Measurements from ENCODE around the gene TBC1D22A. TPM values are rescaled to one million over a fixed set of nuclear protein-coding genes. Genes with fewer than 3 reads are reported as not detected.

TBC1D22A gene
- total and polyA plus RNA-seq, 2 experiments from 2014 or later, result 9.6 to 13.3 TPM

DNA sequence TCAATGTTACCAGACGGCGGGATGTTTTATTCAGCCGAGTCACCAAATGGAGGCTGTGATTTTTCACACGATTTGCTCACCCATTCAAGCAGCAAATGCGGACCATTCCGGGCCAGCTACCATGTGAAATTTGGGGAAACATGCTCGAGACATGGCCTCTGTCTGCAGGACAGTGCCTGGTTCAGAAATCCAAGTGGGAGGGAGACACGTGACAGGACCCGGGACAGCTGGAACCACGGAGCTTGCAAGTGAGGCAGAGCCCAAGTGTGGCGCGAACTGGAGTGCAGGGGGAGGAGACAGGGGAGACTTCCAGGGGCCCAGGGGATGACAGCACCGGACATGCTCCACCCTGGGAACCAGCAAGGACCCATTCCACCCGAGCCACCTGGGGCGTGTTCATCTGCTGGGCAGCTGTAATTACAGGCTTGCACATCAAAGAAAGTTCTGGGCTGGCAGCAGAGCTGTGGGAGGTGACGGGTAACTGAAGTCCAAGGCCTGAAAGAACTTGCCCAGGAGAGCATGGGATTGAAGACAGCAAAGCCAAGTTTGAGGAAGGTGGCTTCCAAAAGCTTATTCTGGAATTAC, 40.9 kb upstream of the TBC1D22A start:
- peaks cover 5% of the 10 kb centered on the region; the same call in 2 of the 3 replicates for H3K4me1 Mint-ChIP-seq
- Histone ChIP-seq H3K79me2 (replicated peaks; ENCODE audit: insufficient read depth) (peaks cover 3% of the 10 kb centered on the region; the same call in 1 of the 2 replicates), H3K4me1 (ENCODE audit: insufficient read depth) (no peaks in the 10 kb centered on the region), H2AFZ (no peak overlapping the region), H4K20me1 (replicated peaks; ENCODE audit: insufficient read depth) (peaks cover 3% of the 10 kb centered on the region; the same call in 1 of the 2 replicates), H3F3A (replicated peaks; ENCODE audit: low read depth) (no peaks in the 10 kb centered on the region), H3K27ac (ENCODE audit: low read depth) (no peak overlapping the region), H3K4me2 (no peak overlapping the region), H3K27me3 (ENCODE audit: insufficient read depth) (no peaks in the 10 kb centered on the region), H3K4me3 (no peak overlapping the region), H3K36me3 (ENCODE audit: insufficient read depth) (no peaks in the 10 kb centered on the region), H3K9me2 (ENCODE audit: insufficient read depth) (no peaks in the 10 kb centered on the region)
- no peak overlapping the region; the same call in 1 of the 2 replicates for H3K27ac Mint-ChIP-seq
- H3K36me3 Mint-ChIP-seq (ENCODE audit: low read depth), result peaks cover 14% of the 10 kb centered on the region; the same call in 2 of the 3 replicates
- no peaks in the 10 kb centered on the region for H3K9me3 Mint-ChIP-seq
- no peak overlapping the region; the same call in 2 of the 3 replicates for H3K4me3 Mint-ChIP-seq
- TF ChIP-seq EZH2phosphoT487 (IDR thresholded peaks at IDR 0.05; ENCODE audit: unreplicated experiment) (no peak), STAT1 (IDR thresholded peaks at IDR 0.05; ENCODE audit: unreplicated experiment) (no peak), POLR2AphosphoS5 (IDR thresholded peaks at IDR 0.05; ENCODE audit: low read depth) (no peak), NANOG (IDR thresholded peaks at IDR 0.05; ENCODE audit: borderline replicate concordance) (no peak), JUNB (IDR thresholded peaks at IDR 0.05; ENCODE audit: unreplicated experiment) (no peak), CREB1 (CRISPR knock-in tag; IDR thresholded peaks at IDR 0.05; ENCODE audit: low read depth) (no peak), ZNF331 (CRISPR knock-in tag; IDR thresholded peaks at IDR 0.05; ENCODE audit: low read depth) (no peak)
- no peak for DNase-seq (ENCODE audit: low spot score)
- peaks cover 4% of the 10 kb centered on the region for H3K27me3 Mint-ChIP-seq (ENCODE audit: insufficient read depth, low read depth, poor library complexity)
- ATAC-seq, result no peak

DNA sequence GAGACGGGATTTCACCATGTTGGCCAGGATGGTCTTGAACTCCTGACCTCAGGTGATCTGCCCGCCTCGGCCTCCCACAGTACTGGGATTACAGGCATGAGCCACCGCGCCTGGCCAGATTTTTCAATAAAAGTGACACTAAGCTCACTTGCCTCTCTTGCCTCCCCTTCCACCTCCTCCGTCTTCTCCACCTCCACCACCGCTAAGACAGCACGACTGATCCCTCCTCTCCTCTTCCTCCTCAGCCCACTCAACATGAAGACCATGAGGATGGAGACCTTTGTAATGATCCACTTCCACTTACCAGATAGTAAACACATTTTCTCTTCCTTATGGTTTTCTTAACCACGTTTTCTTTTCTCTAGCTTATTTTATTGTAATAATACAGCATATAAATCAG, 38.6 kb upstream of the TBC1D22A start:
- Histone ChIP-seq H3K9me2 (ENCODE audit: insufficient read depth) (no peaks in the 10 kb centered on the region), H3K27me3 (ENCODE audit: insufficient read depth) (no peaks in the 10 kb centered on the region), H3K27ac (ENCODE audit: low read depth) (no peak overlapping the region), H3F3A (replicated peaks; ENCODE audit: low read depth) (no peaks in the 10 kb centered on the region), H3K79me2 (replicated peaks; ENCODE audit: insufficient read depth) (peaks cover 15% of the 10 kb centered on the region), H3K36me3 (ENCODE audit: insufficient read depth) (no peaks in the 10 kb centered on the region), H3K4me1 (ENCODE audit: insufficient read depth) (no peaks in the 10 kb centered on the region), H3K4me3 (no peak overlapping the region), H3K4me2 (no peak overlapping the region), H2AFZ (no peak overlapping the region), H4K20me1 (replicated peaks; ENCODE audit: insufficient read depth) (peaks cover 3% of the 10 kb centered on the region)
- TF ChIP-seq JUNB (IDR thresholded peaks at IDR 0.05; ENCODE audit: unreplicated experiment), result no peak
- no peak for ATAC-seq
- no peaks in the 10 kb centered on the region for H3K9me3 Mint-ChIP-seq
- no peak for DNase-seq (ENCODE audit: low spot score)
- peaks cover 9% of the 10 kb centered on the region; the same call in 2 of the 3 replicates for H3K4me1 Mint-ChIP-seq
- no peak overlapping the region for H3K4me3 Mint-ChIP-seq
- no peak overlapping the region for H3K27ac Mint-ChIP-seq
- peaks cover 6% of the 10 kb centered on the region for H3K27me3 Mint-ChIP-seq (ENCODE audit: insufficient read depth, low read depth, poor library complexity)
- H3K36me3 Mint-ChIP-seq (ENCODE audit: low read depth), result peaks cover 11% of the 10 kb centered on the region; the same call in 2 of the 3 replicates

DNA sequence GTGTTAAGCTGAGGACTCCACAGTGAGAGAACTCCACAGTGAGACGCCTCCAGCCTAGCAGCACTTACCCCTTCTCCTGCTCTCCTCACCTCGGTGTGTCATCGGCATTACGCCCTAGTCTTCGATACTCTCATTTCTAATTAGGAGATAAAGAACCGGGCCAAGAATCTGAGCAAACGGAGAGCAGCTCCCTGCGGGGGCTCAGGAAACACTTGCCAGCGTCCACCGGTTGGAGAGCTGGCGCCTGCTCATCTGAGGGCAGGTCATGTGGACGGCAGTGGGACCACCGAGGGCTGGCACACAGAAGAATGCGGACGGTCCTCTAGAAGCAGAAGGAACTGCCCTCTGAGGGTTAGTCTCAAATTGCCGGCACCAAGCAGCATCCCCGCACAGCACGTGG, 37.4 kb upstream of the TBC1D22A start:
- peaks cover 9% of the 10 kb centered on the region; the same call in 2 of the 3 replicates for H3K4me1 Mint-ChIP-seq
- H4K20me1 ChIP-seq (replicated peaks; ENCODE audit: insufficient read depth), result peaks cover 6% of the 10 kb centered on the region
- no peak overlapping the region for H3K4me3 ChIP-seq
- H2AFZ ChIP-seq, result no peak overlapping the region
- DNase-seq (ENCODE audit: low spot score) (no peak), ATAC-seq (no peak)
- no peak overlapping the region for H3K27ac ChIP-seq (ENCODE audit: low read depth)
- peaks cover 6% of the 10 kb centered on the region for H3K27me3 Mint-ChIP-seq (ENCODE audit: insufficient read depth, low read depth, poor library complexity)
- H3K27me3 ChIP-seq (ENCODE audit: insufficient read depth), result no peaks in the 10 kb centered on the region
- peaks cover 6% of the 10 kb centered on the region; the same call in 1 of the 3 replicates for H3K36me3 Mint-ChIP-seq (ENCODE audit: low read depth)
- H3F3A ChIP-seq (replicated peaks; ENCODE audit: low read depth), result no peaks in the 10 kb centered on the region
- no peaks in the 10 kb centered on the region for H3K4me1 ChIP-seq (ENCODE audit: insufficient read depth)
- H3K4me2 ChIP-seq, result no peak overlapping the region
- no peak overlapping the region for H3K27ac Mint-ChIP-seq
- no peaks in the 10 kb centered on the region for H3K36me3 ChIP-seq (ENCODE audit: insufficient read depth)
- H3K9me2 ChIP-seq (ENCODE audit: insufficient read depth), result no peaks in the 10 kb centered on the region
- H3K9me3 Mint-ChIP-seq, result no peaks in the 10 kb centered on the region
- H3K79me2 ChIP-seq (replicated peaks; ENCODE audit: insufficient read depth), result peaks cover 24% of the 10 kb centered on the region
- no peak overlapping the region for H3K4me3 Mint-ChIP-seq
- no peak for TF ChIP-seq ZNF114 (CRISPR knock-in tag; IDR thresholded peaks at IDR 0.05)
- TF ChIP-seq STAT1 (IDR thresholded peaks at IDR 0.05; ENCODE audit: unreplicated experiment), result no peak
- no peak for TF ChIP-seq JUNB (IDR thresholded peaks at IDR 0.05; ENCODE audit: unreplicated experiment)
- TF ChIP-seq EZH2phosphoT487 (IDR thresholded peaks at IDR 0.05; ENCODE audit: unreplicated experiment), result no peak
- no peak for TF ChIP-seq POLR2AphosphoS5 (IDR thresholded peaks at IDR 0.05; ENCODE audit: low read depth)
- TF ChIP-seq, protein P1, sequence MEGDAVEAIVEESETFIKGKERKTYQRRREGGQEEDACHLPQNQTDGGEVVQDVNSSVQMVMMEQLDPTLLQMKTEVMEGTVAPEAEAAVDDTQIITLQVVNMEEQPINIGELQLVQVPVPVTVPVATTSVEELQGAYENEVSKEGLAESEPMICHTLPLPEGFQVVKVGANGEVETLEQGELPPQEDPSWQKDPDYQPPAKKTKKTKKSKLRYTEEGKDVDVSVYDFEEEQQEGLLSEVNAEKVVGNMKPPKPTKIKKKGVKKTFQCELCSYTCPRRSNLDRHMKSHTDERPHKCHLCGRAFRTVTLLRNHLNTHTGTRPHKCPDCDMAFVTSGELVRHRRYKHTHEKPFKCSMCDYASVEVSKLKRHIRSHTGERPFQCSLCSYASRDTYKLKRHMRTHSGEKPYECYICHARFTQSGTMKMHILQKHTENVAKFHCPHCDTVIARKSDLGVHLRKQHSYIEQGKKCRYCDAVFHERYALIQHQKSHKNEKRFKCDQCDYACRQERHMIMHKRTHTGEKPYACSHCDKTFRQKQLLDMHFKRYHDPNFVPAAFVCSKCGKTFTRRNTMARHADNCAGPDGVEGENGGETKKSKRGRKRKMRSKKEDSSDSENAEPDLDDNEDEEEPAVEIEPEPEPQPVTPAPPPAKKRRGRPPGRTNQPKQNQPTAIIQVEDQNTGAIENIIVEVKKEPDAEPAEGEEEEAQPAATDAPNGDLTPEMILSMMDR (conservative IDR thresholded peaks at IDR 0.05; ENCODE audit: low read depth in 2 of 2), result no peak
- no peak for TF ChIP-seq NANOG (IDR thresholded peaks at IDR 0.05; ENCODE audit: borderline replicate concordance)
- TF ChIP-seq CREB1 (CRISPR knock-in tag; IDR thresholded peaks at IDR 0.05; ENCODE audit: low read depth), result no peak
